GM12878 (cell line): ENCODE measurements around the gene CPB2.

Source experiments
- CREB1 ChIP-seq: IDR thresholded peaks from 2 replicates; pipeline ENCODE4 v1.6.1; 2012; ENCODE audit warnings: low read depth, mild to moderate bottlenecking, inconsistent platforms
- EP300 ChIP-seq, 2 experiments: fragments of 150-350 bp in 1 of 2; IDR thresholded peaks; 2 replicates each; pipeline ENCODE4 v1.6.1; 2011 to 2012; ENCODE audit warnings: low read depth in 2 of 2, low read length in 2 of 2, borderline replicate concordance in 1 of 2, improper control_type of control experiment in 1 of 2, inconsistent platforms in 1 of 2; ENCODE audit not compliant: control insufficient read depth in 1 of 2
- GABPA ChIP-seq: IDR thresholded peaks from 2 replicates; pipeline ENCODE4 v1.6.1; 2014; ENCODE audit warnings: antibody characterized with exemption, low read depth, mild to moderate bottlenecking, inconsistent platforms
- MTA3 ChIP-seq: IDR thresholded peaks from 2 replicates; pipeline ENCODE4 v1.6.1; 2012; ENCODE audit warnings: low read length, inconsistent platforms, borderline replicate concordance
- POLR2A ChIP-seq: IDR thresholded peaks from 2 replicates; pipeline ENCODE4 v1.6.1; 2011; ENCODE audit warnings: low read depth, mild to moderate bottlenecking, low read length
- POLR2AphosphoS5 ChIP-seq: IDR thresholded peaks from 2 replicates; pipeline ENCODE4 v1.6.1; 2011; ENCODE audit warnings: mild to moderate bottlenecking, low read length, inconsistent platforms
- RFX5 ChIP-seq: IDR thresholded peaks from 2 replicates; pipeline ENCODE4 v1.6.1; 2011; ENCODE audit warnings: low read depth, low read length, improper control_type of control experiment
- ZNF274 ChIP-seq: IDR thresholded peaks from one replicate; pipeline ENCODE4 v1.8.0; 2011; ENCODE audit not compliant: insufficient read length, insufficient read depth
- TF ChIP-seq, protein P1 (sequence below), 3 experiments: IDR thresholded peaks in 2 of 3; conservative IDR thresholded peaks in 1 of 3; 2 replicates each; pipeline ENCODE4 v1.5.1; 2011; ENCODE audit warnings: low read depth in 3 of 3, low read length in 3 of 3, mild to moderate bottlenecking in 3 of 3, control low read depth in 2 of 3, moderate library complexity in 2 of 3, inconsistent platforms in 1 of 3, mixed read lengths in 1 of 3; ENCODE audit not compliant: control insufficient read depth in 2 of 3, insufficient read depth in 1 of 3; ENCODE audit errors: extremely low read depth in 1 of 3
- TF ChIP-seq, protein P2 (sequence below): fragments of 450-650 bp; formaldehyde crosslinking; IDR thresholded peaks from 2 replicates; pipeline ENCODE4 v1.5.0; 2022; ENCODE audit warnings: mild to moderate bottlenecking, missing genetic modification characterization

DNA sequence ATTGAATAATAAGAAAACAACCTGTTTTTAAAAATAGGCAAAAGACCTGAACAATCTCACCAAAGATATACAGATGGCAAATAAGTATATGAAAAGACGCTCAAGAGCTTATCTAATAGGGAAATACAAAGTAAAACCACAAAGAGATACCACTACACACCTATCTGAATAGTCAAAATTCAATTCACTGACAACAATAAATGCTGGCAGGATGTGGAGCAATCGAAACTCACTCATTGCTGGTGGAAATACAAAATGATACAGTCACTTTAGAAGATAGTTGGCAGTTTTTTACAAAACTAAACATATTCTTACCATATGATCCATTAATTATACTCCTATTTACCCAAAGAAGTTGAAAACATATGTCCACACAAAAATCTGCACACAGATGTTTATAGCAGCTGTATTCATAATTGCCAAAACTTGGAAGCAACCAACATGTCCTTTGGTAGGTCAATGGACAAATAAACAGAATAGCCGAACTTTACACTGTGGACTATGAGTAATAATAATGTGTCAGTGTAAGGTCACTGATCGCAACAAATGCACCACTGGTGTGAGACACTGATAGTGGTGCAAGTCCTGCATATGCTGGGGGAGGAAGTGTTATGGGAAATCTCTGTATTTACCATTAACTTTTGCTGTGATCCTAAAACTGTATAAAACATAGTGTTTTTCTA, 73.1 kb downstream of the CPB2 start:
- TF ChIP-seq, protein P1, sequence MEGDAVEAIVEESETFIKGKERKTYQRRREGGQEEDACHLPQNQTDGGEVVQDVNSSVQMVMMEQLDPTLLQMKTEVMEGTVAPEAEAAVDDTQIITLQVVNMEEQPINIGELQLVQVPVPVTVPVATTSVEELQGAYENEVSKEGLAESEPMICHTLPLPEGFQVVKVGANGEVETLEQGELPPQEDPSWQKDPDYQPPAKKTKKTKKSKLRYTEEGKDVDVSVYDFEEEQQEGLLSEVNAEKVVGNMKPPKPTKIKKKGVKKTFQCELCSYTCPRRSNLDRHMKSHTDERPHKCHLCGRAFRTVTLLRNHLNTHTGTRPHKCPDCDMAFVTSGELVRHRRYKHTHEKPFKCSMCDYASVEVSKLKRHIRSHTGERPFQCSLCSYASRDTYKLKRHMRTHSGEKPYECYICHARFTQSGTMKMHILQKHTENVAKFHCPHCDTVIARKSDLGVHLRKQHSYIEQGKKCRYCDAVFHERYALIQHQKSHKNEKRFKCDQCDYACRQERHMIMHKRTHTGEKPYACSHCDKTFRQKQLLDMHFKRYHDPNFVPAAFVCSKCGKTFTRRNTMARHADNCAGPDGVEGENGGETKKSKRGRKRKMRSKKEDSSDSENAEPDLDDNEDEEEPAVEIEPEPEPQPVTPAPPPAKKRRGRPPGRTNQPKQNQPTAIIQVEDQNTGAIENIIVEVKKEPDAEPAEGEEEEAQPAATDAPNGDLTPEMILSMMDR (IDR thresholded peaks at IDR 0.05 in 2 of 3, conservative IDR thresholded peaks at IDR 0.05 in 1 of 3; ENCODE audit: control insufficient read depth in 2 of 3, extremely low read depth in 1 of 3, insufficient read depth in 1 of 3, low read depth in 3 of 3, low read length in 3 of 3): no peak
- no peak for TF ChIP-seq EP300 (IDR thresholded peaks at IDR 0.05; ENCODE audit: borderline replicate concordance in 1 of 2, control insufficient read depth in 1 of 2, low read depth in 2 of 2, low read length in 2 of 2)
- TF ChIP-seq MTA3: no peak
- TF ChIP-seq, protein P2, sequence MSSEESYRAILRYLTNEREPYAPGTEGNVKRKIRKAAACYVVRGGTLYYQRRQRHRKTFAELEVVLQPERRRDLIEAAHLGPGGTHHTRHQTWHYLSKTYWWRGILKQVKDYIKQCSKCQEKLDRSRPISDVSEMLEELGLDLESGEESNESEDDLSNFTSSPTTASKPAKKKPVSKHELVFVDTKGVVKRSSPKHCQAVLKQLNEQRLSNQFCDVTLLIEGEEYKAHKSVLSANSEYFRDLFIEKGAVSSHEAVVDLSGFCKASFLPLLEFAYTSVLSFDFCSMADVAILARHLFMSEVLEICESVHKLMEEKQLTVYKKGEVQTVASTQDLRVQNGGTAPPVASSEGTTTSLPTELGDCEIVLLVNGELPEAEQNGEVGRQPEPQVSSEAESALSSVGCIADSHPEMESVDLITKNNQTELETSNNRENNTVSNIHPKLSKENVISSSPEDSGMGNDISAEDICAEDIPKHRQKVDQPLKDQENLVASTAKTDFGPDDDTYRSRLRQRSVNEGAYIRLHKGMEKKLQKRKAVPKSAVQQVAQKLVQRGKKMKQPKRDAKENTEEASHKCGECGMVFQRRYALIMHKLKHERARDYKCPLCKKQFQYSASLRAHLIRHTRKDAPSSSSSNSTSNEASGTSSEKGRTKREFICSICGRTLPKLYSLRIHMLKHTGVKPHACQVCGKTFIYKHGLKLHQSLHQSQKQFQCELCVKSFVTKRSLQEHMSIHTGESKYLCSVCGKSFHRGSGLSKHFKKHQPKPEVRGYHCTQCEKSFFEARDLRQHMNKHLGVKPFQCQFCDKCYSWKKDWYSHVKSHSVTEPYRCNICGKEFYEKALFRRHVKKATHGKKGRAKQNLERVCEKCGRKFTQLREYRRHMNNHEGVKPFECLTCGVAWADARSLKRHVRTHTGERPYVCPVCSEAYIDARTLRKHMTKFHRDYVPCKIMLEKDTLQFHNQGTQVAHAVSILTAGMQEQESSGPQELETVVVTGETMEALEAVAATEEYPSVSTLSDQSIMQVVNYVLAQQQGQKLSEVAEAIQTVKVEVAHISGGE (CRISPR knock-in tag): no peak
- TF ChIP-seq POLR2AphosphoS5: no peak
- no peak for TF ChIP-seq CREB1
- no peak for TF ChIP-seq RFX5
- TF ChIP-seq ZNF274: no peak
- no peak for TF ChIP-seq POLR2A
- TF ChIP-seq GABPA: no peak
